GM18520 (cell line): Measurements from ENCODE around the gene UBE2E2.

ENCODE experiments used
- ATAC-seq: cut with Tn5 transposase; IDR thresholded peaks from one replicate; pipeline ENCODE4 v1.9.1; 2021; ENCODE audit not compliant: unreplicated experiment

The UBE2E2 gene

DNA sequence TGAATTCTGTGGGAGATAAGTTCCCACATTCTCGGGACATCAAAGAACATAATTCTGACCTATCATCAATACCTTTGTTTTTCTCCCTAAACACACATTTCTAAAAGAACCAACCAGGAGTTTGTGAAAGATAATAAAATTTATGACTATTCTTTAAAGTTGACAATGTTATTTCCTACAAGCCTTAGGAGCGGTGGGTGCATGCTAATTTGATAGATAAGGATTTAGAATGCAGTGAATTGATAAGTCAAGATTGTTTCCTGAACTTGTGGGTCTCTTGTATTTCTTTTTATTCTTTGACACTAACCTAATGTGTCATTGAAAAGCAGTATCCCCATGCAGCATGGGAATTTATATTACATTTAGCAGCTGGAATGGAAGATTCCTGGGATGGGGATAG, 10.3 kb upstream of the UBE2E2 start:
- ATAC-seq: no peak

GRCh38 chr3:23193831-23194230, 9.3 kb upstream of the UBE2E2 start:
- ATAC-seq: no peak

DNA sequence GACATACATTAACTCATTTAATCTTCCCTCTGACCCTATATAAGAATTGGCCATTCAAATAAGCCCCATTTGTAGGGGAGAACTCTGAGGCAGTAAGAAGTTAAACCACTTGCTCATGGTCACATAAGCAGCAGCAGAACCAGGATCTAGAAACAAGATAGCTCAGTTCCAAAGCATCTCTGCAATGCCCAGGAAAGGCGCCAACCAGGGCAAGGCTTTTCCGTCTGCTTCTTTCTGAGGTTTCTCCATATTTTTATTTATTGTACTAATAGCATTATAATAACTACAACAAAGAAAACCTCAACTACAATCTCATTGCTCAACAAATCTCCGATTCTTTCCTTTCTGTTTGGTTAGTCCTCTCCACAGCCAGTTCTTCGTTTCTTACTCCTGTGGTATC, 4.3 kb upstream of the UBE2E2 start:
- no peak for ATAC-seq

DNA sequence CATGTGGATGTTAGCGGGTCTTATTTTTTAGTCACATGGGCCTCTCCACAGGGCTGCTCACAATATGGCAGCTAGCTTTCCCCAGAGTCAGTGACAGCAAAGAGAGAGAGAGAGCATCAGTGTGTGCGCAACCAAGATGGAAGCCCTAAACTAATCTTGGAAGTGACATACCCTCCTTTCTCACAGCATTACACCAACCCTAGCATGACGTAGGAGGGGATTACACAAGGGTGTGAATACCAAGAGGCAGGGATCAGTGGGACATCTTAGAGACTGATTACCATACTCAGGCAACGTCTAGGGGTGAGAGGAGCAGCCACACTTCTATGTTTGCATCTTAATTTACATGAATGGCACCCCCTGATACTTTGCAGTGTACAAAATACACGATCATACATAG, 3.5 kb upstream of the UBE2E2 start:
- no peak for ATAC-seq

- no peak for ATAC-seq
Measured at GRCh38 chr3:23201154-23201838, 1.8 kb upstream of the UBE2E2 start.

DNA sequence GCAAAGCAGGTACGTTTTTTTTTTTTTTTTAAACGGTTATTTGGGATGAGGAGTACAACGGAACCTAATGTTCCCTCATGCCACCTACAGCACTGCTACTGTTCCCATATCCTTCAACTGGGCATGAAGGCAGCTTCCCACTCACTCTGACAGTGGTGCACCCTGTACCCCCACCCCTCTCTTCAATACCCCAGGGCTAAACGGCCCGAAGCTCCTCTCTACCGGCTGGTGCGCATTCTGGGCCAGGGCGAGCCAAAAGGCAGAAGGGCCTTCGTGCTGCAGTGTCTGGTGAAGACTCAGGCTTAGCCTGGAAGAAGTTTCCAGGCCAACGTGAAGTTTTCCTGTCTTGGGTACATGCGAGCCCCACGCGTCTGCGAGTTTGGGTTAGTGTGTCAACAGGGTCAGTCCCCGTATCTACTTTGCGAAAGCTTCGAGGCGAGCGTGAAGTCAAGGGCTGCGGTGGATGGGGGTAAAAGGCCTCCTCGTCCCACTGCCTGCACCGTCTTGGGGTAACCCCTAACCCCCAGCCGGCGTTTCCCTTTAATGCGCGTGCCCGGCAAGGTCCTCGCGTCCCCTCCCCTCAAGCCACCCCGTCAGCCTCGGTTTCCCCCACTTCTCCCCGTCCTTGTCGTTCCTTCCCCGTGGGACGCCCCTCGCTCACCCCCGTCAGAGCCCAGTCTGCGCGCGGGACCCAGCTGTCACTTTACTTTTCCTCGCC, 765 bp upstream of the UBE2E2 start:
- ATAC-seq: peak; percentile 1

GRCh38 chr3:23203708-23204330, 692 bp downstream of the UBE2E2 start:
- ATAC-seq: no peak

DNA sequence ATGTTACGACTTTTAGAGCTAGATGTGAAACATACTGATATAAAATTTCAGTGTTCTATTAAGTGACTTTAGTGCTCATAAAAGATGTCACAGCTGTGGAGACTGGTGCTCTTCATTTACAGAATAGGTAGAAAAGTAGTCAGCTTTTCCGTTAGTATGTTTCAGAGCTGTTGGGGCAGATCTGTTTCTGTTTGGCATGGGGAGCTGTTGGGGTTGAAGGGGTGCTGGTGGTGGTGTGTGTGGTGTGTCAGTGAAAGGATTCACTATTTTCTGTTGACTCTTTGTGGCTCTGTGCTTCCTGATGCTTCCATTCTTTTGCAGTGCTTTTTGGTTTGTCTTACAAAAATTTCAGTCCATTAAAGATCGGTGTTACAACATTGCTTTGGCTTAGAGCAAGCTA, 3.2 kb downstream of the UBE2E2 start:
- ATAC-seq: no peak

- no peak for ATAC-seq
Measured at GRCh38 chr3:23209103-23209502, 6.0 kb downstream of the UBE2E2 start.

GRCh38 chr3:23209747-23210487, 6.8 kb downstream of the UBE2E2 start:
- no peak for ATAC-seq

DNA sequence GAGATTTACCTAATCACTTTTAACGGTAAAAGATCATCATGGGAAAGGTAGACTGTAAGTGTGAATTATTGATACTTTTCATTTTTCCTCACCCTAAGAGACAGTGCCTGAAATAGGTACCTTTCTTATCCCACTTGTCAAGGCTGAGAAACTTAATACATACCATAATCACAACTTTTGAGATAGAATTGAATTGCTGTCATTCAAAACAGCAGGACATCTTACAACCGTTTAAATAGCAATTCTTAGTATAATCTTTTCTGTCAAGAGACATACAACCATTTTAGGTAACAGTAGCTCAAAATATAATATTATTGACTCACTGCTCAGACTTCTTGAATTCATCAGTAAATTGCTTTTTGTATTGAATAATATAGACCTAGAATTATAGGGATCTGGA, 10.7 kb downstream of the UBE2E2 start:
- ATAC-seq: no peak

GRCh38 chr3:23217872-23218554, 14.9 kb downstream of the UBE2E2 start:
- ATAC-seq: no peak

- ATAC-seq: peak; percentile 49
Measured at GRCh38 chr3:23219117-23219516, 16.0 kb downstream of the UBE2E2 start.

DNA sequence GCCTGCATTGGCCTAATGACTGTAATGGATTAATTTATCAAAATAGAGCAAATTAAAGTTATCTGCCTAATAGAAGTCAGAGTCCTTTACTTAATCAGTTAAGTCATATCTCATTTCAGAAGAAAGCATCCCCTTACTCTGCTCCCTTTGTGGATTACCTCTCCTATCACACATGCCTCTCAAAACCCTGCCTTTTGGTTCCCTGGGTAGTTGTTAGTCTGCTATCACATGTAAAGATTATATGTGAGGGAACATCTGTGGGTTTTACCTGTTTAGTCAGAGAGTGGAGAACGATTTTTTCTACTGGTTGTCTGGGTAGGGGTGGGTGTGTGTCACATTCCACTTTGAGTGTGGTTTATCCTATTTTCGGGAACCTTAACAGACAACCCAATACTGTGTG, 16.4 kb downstream of the UBE2E2 start:
- peak; percentile 27 for ATAC-seq

GRCh38 chr3:23221136-23221535, 18.0 kb downstream of the UBE2E2 start:
- no peak for ATAC-seq

- ATAC-seq: no peak
Measured at GRCh38 chr3:23232016-23232415, 28.9 kb downstream of the UBE2E2 start.

DNA sequence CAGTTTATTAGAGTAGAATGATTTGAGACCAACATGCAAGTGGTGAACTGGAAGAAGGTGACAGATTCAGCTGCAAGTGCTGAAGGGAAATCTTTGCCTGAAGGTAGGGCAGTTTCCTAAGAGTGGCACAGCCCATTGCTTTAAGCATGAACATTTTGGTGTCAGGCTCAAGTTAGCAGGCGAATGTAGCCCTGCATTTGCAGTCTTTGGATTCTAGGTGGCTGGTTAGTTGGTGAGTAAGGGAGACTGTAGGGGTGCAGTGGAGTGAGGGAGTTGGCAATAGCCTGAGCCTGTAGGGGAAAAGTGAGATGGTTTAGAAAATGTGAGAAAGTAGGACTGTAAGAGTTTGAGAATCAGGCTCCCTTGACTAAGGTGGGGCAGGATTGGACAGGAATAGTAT, 29.7 kb downstream of the UBE2E2 start:
- ATAC-seq: no peak

DNA sequence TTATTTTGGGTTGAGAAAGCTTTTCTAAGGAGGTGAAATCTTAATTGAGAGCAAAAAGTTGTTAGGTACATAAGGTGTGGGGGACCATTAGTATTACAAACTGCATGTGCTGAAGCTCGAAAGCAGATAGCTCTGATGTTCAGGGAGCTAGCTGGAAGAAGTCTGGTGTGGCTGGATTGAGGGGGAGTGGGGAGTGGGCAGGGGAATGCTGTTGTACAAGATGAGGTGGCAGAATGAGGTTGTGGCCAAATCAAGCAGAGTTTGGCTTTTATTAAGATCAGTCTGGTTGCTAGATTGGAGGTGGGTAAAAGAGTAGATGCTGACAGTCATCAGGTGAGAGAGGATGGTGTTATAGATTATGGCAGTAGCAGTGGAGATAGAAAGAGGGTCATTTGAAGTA, 32.1 kb downstream of the UBE2E2 start:
- ATAC-seq: no peak

GRCh38 chr3:23236890-23237289, 33.8 kb downstream of the UBE2E2 start:
- ATAC-seq: no peak

- ATAC-seq: no peak
Measured at GRCh38 chr3:23238156-23238555, 35.0 kb downstream of the UBE2E2 start.

DNA sequence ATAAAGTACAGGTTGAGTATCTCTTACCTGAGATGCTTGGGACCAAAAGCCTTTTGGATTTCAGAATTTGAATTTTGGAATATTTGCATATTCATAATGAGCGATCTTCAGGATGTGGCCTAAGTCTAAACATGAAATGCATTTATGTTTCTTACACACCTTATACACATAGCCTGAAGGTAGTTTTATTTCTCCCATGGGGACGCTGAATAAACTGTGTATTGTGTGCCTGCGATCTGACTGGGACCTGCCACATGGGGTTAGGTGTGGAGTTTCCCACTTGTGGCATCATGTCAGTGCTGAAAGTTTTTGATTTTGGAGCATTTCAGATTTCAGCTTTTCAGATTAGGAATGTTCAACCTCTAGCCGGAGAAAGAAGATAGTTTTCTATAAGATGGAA, 35.5 kb downstream of the UBE2E2 start:
- no peak for ATAC-seq
